PC-3 (cell line): Measurements from ENCODE around the gene NCOA1. TPM values are rescaled to one million over a fixed set of nuclear protein-coding genes. Genes with fewer than 3 reads are reported as not detected.

ENCODE experiments used
- ATAC-seq: fragments of 200-7000 bp; cut with Tn5 transposase; 2 replicates; pipeline ENCODE4 v1.9.1; 2020; ENCODE audit warnings: mild to moderate bottlenecking, moderate library complexity
- BruUV-seq: library from RNA; stranded (reverse); fragments of 400-500 nt; replicated peaks from 2 replicates; lab custom pipeline; 2021; lab: Mats Ljungman, UMichigan
- CTCF ChIA-PET: fragments of 300-600 bp; sonication (Branson Sonifier 250); formaldehyde crosslinking; loops from one replicate; lab custom pipeline; 2022; ENCODE audit warnings: antibody characterized with exemption; lab: Charles Lee
- POLR2A ChIA-PET: fragments of 300-600 bp; sonication (Branson Sonifier 250); formaldehyde crosslinking; loops from one replicate; lab custom pipeline; 2022; ENCODE audit warnings: antibody characterized with exemption; ENCODE audit not compliant: unreplicated experiment; lab: Charles Lee
- DNase-seq: peaks from one replicate; pipeline ENCODE4 v3.0.0-alpha.2; 2015
- H2AFZ ChIP-seq: fragments of 300-600 bp; sonication (generic); 2 replicates; pipeline ENCODE4 v1.6.0; 2016; ENCODE audit warnings: antibody characterized with exemption, low read length
- H3F3A ChIP-seq: fragments of 300-600 bp; sonication (generic); one replicate; pipeline ENCODE4 v1.6.0; 2017; ENCODE audit warnings: antibody characterized with exemption, low read length, control low read depth, mild to moderate bottlenecking; ENCODE audit not compliant: unreplicated experiment
- H3K27ac ChIP-seq: fragments of 300-600 bp; sonication (generic); 2 replicates; pipeline ENCODE4 v1.5.1; 2016; ENCODE audit warnings: mild to moderate bottlenecking, low read length
- H3K27me3 ChIP-seq: fragments of 300-600 bp; sonication (generic); 2 replicates; pipeline ENCODE4 v1.6.1; 2016; ENCODE audit warnings: low read length, mixed read lengths
- H3K36me3 ChIP-seq: fragments of 300-600 bp; sonication (generic); 2 replicates; pipeline ENCODE4 v1.6.1; 2016; ENCODE audit warnings: low read depth, mixed run types, low read length, mixed read lengths
- H3K4me1 ChIP-seq: fragments of 300-600 bp; sonication (generic); 2 replicates; pipeline ENCODE4 v1.5.1; 2016; ENCODE audit warnings: low read length; ENCODE audit not compliant: insufficient read depth
- H3K4me2 ChIP-seq: fragments of 300-600 bp; sonication (generic); 2 replicates; pipeline ENCODE4 v1.6.0; 2016; ENCODE audit warnings: low read length
- H3K4me3 ChIP-seq: fragments of 300-600 bp; sonication (generic); 2 replicates; pipeline ENCODE4 v1.5.1; 2016; ENCODE audit warnings: mild to moderate bottlenecking, low read length, mixed read lengths
- H3K79me2 ChIP-seq: fragments of 300-600 bp; sonication (generic); 2 replicates; pipeline ENCODE4 v1.6.1; 2017; ENCODE audit warnings: low read length, mixed read lengths
- H3K9ac ChIP-seq: fragments of 300-600 bp; sonication (generic); 2 replicates; pipeline ENCODE4 v1.6.0; 2016; ENCODE audit warnings: mild to moderate bottlenecking, low read length
- H3K9me2 ChIP-seq: fragments of 300-600 bp; sonication (generic); replicated peaks from 2 replicates; pipeline ENCODE4 v1.6.1; 2016; ENCODE audit warnings: mixed run types, low read length, mixed read lengths
- H3K9me3 ChIP-seq: fragments of 300-600 bp; sonication (generic); 2 replicates; pipeline ENCODE4 v1.6.1; 2016; ENCODE audit warnings: low read length, mixed read lengths
- H4K20me1 ChIP-seq: fragments of 300-600 bp; sonication (generic); 2 replicates; pipeline ENCODE4 v1.6.1; 2016; ENCODE audit warnings: low read length, mixed read lengths
- EZH2 ChIP-seq: fragments of 300-600 bp; sonication (generic); IDR thresholded peaks from one replicate; pipeline ENCODE4 v1.6.1; 2017; ENCODE audit warnings: antibody characterized with exemption, mild to moderate bottlenecking, low read length; ENCODE audit not compliant: unreplicated experiment
- EZH2phosphoT487 ChIP-seq: fragments of 300-600 bp; sonication (generic); IDR thresholded peaks from 2 replicates; pipeline ENCODE4 v1.6.1; 2018; ENCODE audit warnings: mild to moderate bottlenecking, antibody characterized with exemption, low read length, borderline replicate concordance
- intact Hi-C: fragments of 100-400 bp; cut with micrococcal nuclease; formaldehyde crosslinking; loops from 2 replicates; pipeline ENCODE4 v1.9.0; 2023
- total RNA-seq: library from RNA; depleted of rRNA; stranded (reverse); fragments of >200 nt; gene quantifications from 2 replicates; pipeline ENCODE4 v1.2.3, GENCODE V29; 2014
- TF ChIP-seq, protein P1 (sequence below): fragments of 300-600 bp; sonication (generic); conservative IDR thresholded peaks from 2 replicates; pipeline ENCODE4 v1.5.1; 2017; ENCODE audit warnings: antibody characterized with exemption, low read depth, mild to moderate bottlenecking, low read length

NCOA1 gene
- total RNA-seq, 1 experiment from 2014 or later, result 7.5 TPM

DNA sequence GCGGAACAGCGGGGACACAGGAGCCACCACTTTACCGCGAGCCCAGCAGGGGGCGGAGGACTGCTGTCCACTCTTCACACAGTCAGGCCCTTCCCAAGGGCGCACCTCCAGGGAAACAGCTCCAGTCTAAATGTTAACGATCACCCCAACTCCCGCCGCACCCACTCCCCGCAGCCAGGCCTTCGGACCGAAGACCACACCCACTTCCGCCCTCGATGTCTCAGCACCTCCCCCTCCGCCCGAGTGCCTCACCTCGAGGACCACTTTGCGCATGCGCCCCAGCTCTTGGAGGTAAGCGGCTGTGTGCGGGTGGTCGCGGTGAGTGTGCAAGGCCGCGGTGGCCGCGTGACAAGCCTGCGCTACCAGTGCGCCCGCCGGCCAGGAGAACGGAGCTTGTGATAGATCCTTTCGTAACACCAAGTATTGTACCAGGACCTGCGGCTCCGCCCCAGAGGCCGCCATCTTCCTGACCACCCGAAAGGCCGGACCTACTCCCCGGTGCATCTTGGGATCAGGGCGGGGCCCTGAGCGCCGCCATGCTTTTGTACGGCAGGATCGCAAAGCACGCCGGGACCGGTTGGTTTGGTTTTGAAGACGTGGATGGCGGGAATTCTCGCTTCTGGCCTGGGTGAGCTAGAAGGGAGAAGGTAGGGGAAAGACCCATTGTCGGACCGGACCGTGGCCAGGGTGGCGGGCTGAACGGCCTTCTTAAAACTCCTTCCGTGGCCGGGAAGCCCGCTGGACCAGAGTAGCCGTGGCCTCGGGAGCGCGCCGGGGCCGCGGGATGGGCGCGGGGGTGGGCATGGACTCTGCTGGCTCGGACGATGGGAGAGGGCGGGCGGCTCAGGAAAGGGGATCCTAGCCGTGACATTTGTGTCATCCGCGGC is 302.1 kb downstream of the NCOA1 start, which contains the start of the genes CENPO and PTRHD1:
Gene CENPO (plus strand): TSS at position 552 of the 887 bp plus-strand sequence. CDS start 495 bp downstream, outside the sequence.
Gene PTRHD1 (minus strand): TSS at position 518 of the 887 bp plus-strand sequence. CDS start 14 bp downstream, at position 504.
- Histone ChIP-seq H3K9me2 (no peaks in the 10 kb centered on the region), H3K36me3 (peaks cover 22% of the 10 kb centered on the region; the same call in 1 of the 2 replicates), H3K4me1 (peaks cover 23% of the 10 kb centered on the region), H3K27ac (peak within 1 kb of the TSS; percentile 86), H3K79me2 (peaks cover 52% of the 10 kb centered on the region), H2AFZ (peak within 1 kb of the TSS; percentile 78), H4K20me1 (no peaks in the 10 kb centered on the region), H3K4me3 (peak within 1 kb of the TSS; percentile 76), H3K4me2 (peak within 1 kb of the TSS; percentile 88), H3F3A (no peaks in the 10 kb centered on the region), H3K9ac (peak within 1 kb of the TSS; percentile 92), H3K27me3 (no peaks in the 10 kb centered on the region), H3K9me3 (no peaks in the 10 kb centered on the region)
- DNase-seq (peak; percentile 96), ATAC-seq (peak; percentile 86)
- ChIA-PET CTCF (interaction anchor here (0.5 to 2.7 kb wide), 7 partner anchors 17 to 384 kb away, joined by 3 to 23 read pairs (median 5); no protein-coding TSS in a partner anchor), POLR2A (interaction anchor here (0.5 to 0.8 kb wide), 6 partner anchors 13 to 390 kb away, joined by 3 to 4 read pairs (median 4); no protein-coding TSS in a partner anchor)
- TF ChIP-seq EZH2phosphoT487 (no peak), EZH2 (no peak)
- TF ChIP-seq, protein P1, sequence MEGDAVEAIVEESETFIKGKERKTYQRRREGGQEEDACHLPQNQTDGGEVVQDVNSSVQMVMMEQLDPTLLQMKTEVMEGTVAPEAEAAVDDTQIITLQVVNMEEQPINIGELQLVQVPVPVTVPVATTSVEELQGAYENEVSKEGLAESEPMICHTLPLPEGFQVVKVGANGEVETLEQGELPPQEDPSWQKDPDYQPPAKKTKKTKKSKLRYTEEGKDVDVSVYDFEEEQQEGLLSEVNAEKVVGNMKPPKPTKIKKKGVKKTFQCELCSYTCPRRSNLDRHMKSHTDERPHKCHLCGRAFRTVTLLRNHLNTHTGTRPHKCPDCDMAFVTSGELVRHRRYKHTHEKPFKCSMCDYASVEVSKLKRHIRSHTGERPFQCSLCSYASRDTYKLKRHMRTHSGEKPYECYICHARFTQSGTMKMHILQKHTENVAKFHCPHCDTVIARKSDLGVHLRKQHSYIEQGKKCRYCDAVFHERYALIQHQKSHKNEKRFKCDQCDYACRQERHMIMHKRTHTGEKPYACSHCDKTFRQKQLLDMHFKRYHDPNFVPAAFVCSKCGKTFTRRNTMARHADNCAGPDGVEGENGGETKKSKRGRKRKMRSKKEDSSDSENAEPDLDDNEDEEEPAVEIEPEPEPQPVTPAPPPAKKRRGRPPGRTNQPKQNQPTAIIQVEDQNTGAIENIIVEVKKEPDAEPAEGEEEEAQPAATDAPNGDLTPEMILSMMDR, result peak; percentile 72
- intact Hi-C loops, result loop anchor here (1.0 to 5.0 kb wide), 6 partner anchors 13 to 383 kb away; partner anchors contain the start of genes EFR3B and NCOA1
- no TSS peak for BruUV-seq

DNA sequence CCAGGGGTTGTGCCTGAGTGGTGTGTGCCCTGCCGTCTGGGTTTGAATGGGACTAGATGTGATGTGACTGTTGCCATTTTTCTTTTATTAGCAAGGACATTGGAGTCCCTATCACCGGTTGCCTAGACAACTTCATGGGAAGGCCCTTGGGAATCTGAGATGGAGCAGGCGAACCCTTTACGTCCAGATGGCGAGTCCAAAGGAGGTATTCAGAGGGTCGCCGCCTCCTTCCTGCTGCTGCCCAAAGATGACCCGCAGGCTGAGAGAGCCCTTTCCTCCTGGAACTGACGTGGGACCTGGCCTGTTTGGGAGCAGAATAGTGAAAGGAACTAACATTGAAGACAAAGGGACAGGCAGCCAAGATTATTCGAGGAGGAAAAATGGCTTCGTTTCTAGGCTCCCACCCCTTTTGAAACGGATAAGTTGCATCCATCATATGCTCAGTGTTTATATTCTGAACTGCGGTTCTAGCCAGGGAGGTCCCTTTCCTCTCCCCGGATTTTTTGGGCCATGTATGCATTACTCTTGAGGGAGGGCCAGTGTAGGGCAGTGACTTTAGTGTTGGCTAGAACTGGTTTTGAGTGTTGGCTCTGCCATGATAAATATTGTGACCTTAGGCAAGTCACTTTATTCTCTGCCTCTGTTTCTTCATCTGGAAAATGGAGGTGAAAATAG is 302.8 kb downstream of the NCOA1 start:
- DNase-seq, result peak; percentile 41
- intact Hi-C loops, result loop anchor here (1.0 to 5.0 kb wide), 3 partner anchors 12 to 302 kb away; partner anchors contain the start of genes EFR3B and NCOA1

More for the DNA sequence above, 302.8 kb downstream of the NCOA1 start:
- Histone ChIP-seq H3K4me1 (peaks cover 23% of the 10 kb centered on the region), H3K9me3 (no peaks in the 10 kb centered on the region), H3K4me3 (peak overlapping the region; percentile 76), H4K20me1 (no peaks in the 10 kb centered on the region), H3K27me3 (no peaks in the 10 kb centered on the region), H3K9ac (peak overlapping the region; percentile 92), H3F3A (no peaks in the 10 kb centered on the region), H3K36me3 (peaks cover 24% of the 10 kb centered on the region), H3K9me2 (no peaks in the 10 kb centered on the region), H3K4me2 (peak overlapping the region; percentile 88), H3K27ac (peak overlapping the region; percentile 86), H2AFZ (peak overlapping the region; percentile 78), H3K79me2 (peaks cover 58% of the 10 kb centered on the region)
- TF ChIP-seq, protein P1, result no peak
- no peak for TF ChIP-seq EZH2phosphoT487
- TSS peak; percentile 66 for BruUV-seq
- ChIA-PET POLR2A (interaction anchor here (0.6 kb wide), 3 partner anchors 33 to 391 kb away, joined by 3 to 4 read pairs (median 3); no protein-coding TSS in a partner anchor), CTCF (interaction anchor here (2.7 kb wide), 1 partner anchor 33 kb away, joined by 23 read pairs; no protein-coding TSS in a partner anchor)
- ATAC-seq, result peak; percentile 9
